GM19193 (cell line): ENCODE data around the gene RABGAP1L.

Experiments
- POLR2A ChIP-seq: IDR thresholded peaks from 4 replicates; pipeline ENCODE4 v1.6.1; 2011; ENCODE audit not compliant: insufficient read depth, insufficient read length; ENCODE audit errors: extremely low read depth

RABGAP1L gene

DNA sequence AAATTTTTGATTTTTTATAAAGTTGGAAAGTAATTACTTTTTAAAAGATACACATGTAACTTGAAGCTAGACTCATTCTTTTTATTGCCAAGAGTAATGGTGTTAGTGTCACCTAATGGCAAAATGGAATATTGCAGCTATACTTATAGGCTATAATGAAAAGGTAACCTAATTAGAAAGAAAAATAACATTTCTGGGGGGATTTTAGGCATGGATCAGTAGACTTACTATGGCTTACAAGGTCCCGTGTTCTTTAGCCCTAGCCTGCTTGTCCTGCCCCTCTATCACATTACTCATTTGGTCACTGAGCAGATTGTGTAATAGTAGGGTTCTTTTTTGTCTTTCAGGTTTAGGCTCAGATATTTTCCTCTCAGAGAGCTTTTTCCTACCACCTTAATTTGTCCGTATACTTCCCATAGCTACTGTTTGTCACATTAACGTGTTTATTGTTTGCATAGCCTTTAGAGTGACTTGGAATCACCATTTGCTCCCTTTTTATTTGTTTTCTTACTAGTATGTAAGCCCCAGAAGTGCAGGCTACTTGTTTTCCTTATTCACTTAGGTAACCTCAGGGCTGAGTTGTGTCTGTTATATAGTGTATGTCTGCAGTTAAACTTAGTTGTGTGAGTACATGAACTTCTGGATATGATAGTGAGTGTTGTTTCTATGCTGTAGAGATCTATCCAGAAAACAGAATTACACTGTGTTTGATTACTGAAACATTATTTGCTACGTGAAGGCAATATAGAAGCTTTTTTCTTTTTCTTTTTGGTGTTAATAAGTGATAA, 58.7 kb downstream of the RABGAP1L start:
- TF ChIP-seq POLR2A: no peak

- no peak for TF ChIP-seq POLR2A
Observed at GRCh38 chr1:174218983-174219382, 59.7 kb downstream of the RABGAP1L start.

DNA sequence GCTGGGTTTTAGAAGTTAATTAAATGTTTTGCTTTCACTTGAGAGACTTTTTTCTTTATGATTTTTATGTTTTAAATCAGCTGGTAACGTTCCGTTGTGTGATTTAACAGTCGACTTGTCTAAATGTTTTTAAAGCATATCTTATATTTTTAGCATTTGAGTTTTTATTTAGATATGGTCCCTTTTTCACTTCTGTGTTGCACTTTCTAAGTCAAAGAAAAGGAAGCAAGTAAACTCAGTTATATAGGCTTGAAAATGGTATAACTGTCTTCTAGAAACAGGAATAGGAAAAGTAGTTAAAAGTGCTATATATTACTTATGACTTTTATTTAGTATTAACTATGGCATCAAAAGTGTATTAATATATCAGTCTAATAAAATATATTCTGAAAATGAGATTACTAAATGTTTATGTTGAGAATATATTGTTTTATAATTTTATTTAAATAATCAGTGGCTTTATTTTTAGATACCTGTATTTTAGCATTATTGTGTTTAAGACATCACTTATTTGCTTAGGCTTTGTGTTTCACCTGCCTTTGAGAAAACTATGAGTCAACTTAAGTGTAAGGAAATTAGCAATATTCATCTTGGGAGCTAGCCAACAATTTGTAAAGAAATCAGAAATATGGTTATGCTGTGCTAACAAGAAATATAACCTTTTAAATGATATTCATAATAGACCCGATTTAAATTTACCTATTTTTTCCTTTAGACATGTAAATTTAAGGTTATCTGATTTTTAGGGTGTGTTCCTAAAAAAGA, 60.5 kb downstream of the RABGAP1L start:
- TF ChIP-seq POLR2A: no peak

- TF ChIP-seq POLR2A: no peak
Observed at GRCh38 chr1:174221681-174222080, 62.4 kb downstream of the RABGAP1L start.

DNA sequence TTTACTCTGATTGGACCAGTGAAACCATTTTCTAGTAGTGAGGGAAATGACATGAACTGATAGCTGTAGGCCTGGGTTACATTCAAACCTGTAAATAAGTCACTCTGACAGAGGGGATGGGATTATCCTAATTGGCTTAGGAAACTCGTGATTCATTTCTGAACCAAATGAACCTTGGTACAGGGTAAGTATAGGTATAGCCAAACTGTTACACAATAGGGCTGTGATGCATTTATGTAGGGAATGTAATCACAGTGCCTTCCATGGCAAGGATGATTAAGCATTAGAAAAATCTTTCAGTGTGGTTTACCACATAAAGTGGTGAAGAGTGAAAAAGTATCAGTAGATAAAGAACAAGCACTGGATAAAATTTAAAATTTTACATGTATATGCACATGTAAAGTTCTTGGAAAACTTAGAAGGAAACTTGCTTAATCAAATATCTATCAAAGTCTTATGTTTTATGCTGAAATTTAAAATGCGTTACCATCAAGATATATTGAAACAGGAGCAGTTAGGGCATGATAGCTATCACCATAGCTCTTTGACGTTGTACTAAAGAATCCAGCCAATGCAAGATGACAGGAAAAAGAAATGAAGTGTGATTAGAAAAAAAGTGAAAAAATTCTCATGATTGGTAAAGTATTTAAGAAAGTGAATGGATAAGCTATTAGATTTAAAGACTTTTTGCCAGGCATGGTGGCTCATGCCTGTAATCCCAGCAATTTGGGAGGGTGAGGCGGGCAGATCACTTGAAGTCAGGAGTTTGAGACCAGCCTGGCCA, 63.0 kb downstream of the RABGAP1L start:
- TF ChIP-seq POLR2A: no peak

DNA sequence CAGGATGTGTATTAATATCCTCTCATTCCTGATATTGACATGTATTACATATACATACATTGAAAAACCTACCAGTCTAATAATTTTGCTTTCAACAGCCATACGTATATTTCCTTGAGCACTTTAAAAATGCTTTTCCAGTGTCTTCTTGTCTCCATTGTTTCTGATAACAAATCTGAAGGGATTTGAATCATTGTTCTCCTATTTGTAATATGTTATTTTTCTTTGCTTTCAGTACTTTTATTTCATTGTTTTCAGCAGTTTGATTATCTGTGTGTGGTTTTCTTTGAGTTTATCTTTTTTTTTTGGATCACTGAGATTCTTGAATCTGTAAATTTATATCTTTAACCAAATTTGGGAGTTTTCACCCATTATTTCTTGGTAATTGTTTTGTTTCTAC, 65.3 kb downstream of the RABGAP1L start:
- TF ChIP-seq POLR2A: no peak

DNA sequence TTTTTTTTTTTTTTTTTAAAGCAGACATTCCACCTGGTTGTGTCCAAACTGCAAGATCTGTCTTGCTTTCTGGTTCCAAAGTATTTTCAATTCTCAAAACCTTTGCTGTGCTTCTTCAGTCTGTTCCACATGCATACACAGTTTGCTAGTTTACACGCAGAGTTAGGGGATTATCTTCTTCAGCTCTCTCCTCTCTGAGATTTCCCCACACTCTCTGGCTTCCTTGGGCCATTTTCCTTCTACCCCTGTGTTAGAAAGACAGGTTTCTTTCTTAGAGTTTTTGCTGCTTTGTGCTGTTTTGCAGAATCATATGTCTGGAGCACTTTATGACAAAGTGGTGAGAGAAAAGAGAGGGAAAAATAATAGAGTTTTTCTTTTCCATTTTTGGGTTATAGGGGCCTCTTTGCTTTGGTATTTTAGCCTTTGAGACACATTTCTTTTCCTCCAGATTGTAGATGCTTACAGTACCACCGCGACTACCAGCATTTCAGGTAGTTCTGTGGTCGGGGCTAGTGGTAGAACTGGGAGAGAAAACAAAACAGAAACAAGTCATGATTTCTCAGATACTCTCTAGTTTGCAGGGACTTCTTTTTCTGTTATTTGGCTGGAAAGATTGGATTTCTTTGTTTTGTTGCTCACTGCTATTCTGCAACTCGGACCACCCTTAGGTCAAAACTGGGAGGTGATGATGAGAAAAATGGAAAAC, 66.3 kb downstream of the RABGAP1L start:
- TF ChIP-seq POLR2A: no peak

- TF ChIP-seq POLR2A: no peak
Observed at GRCh38 chr1:174230399-174230798, 71.1 kb downstream of the RABGAP1L start.

- no peak for TF ChIP-seq POLR2A
Observed at GRCh38 chr1:174232761-174233160, 73.4 kb downstream of the RABGAP1L start.

DNA sequence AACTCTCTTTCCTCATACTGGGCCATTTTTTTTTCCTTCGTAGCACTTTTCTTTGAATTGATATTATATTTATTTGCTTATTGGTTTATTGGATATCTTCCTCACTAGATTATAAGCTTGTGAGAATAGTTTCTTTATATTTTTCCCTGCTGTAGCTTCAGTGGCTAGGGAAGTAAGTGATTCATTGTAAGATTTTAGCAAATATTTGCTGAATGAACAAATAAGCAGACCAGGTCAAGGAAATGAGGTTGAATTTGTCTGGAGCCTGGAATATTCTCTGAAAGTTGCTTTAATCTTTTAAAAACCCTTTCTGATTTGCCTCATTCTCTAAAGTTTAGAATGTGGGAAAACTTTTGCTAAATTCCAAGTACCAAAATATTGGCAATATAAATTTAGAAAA, 80.2 kb downstream of the RABGAP1L start:
- TF ChIP-seq POLR2A: no peak

- TF ChIP-seq POLR2A: no peak
Observed at GRCh38 chr1:174242856-174243255, 83.5 kb downstream of the RABGAP1L start.

GRCh38 chr1:174243451-174244000, 84.2 kb downstream of the RABGAP1L start:
- TF ChIP-seq POLR2A: no peak

GRCh38 chr1:174244017-174244416, 84.7 kb downstream of the RABGAP1L start:
- no peak for TF ChIP-seq POLR2A

DNA sequence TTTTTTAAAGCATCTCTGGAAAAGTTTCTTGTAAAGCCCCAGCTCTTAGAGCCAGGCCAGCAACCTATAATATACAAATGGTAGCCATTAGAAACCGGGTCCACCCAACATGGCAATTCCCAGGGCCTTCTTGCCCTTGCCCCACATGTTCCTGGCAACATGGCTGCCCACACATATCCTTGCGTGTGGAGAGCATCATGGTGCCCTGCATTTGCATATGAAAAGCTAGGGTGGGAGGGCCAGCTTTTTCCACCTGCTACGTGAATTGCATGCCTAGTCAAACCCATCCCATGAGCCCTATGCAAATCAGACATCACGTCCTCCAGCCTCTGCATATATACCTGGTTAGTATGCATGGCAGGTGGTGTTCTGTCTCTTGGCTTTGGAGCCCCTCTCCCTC, 88.2 kb downstream of the RABGAP1L start:
- no peak for TF ChIP-seq POLR2A

DNA sequence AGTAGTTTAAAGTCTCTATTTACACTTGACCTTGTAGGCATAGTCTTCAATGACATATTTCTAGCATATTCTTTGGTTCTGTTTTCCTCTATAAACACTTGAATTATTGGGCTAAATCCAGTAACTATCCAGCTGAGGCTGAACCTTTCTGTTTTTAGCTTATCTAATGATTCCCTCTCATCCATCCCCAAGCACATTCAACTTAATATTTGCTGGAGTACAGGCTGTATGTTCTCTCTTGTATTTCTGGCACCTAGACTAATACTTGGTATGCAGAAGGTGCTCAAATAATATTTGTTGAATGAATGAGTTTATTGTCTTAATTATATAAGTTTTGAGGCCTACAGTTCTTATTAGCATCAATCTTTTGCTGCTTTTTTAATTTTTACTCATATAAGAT, 88.7 kb downstream of the RABGAP1L start:
- TF ChIP-seq POLR2A: no peak

DNA sequence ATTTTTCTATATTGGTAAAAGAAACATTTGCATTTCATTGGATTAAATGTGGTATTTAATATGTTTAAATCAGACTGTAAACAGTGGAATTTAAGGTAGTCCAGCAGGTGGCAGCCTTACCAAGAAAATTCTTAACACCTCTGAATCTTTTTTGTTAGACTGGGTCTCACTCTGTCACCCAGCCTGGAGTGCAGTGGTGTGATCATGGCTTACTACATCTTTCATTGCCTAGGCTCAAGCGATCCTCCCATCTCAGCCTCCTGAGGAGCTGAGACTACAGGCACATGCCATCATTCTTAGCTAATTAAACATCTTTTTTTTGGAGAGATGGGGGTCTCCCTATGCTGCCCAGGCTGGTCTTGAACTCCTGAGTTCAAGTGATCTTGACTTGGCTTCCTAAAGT, 98.8 kb downstream of the RABGAP1L start:
- TF ChIP-seq POLR2A: no peak
